Thyroid gland (tissue), 4 donors: ENCODE measurements around the gene TRUB2.

ENCODE experiments used
- POLR2A ChIP-seq, 2 donors: fragments of 450-650 bp; IDR thresholded peaks; one replicate each; pipeline ENCODE4 v1.6.1; 2017; ENCODE audit warnings: antibody characterized with exemption in 2 of 2, mild to moderate bottlenecking in 2 of 2, moderate library complexity in 1 of 2
- TF ChIP-seq, protein P1 (sequence below), 6 experiments: fragments of 200-600 bp in 3 of 6; fragments of 450-650 bp in 3 of 6; sonication (generic) in 3 of 6; IDR thresholded peaks; one replicate each; pipeline ENCODE4 v1.5.1; 2016 to 2019; ENCODE audit warnings: antibody characterized with exemption in 6 of 6, mild to moderate bottlenecking in 2 of 6, inconsistent platforms in 1 of 6, moderate library complexity in 1 of 6

GRCh38 chr9:128309551-128309950, 12.7 kb downstream of the TRUB2 start:
- TF ChIP-seq, protein P1, sequence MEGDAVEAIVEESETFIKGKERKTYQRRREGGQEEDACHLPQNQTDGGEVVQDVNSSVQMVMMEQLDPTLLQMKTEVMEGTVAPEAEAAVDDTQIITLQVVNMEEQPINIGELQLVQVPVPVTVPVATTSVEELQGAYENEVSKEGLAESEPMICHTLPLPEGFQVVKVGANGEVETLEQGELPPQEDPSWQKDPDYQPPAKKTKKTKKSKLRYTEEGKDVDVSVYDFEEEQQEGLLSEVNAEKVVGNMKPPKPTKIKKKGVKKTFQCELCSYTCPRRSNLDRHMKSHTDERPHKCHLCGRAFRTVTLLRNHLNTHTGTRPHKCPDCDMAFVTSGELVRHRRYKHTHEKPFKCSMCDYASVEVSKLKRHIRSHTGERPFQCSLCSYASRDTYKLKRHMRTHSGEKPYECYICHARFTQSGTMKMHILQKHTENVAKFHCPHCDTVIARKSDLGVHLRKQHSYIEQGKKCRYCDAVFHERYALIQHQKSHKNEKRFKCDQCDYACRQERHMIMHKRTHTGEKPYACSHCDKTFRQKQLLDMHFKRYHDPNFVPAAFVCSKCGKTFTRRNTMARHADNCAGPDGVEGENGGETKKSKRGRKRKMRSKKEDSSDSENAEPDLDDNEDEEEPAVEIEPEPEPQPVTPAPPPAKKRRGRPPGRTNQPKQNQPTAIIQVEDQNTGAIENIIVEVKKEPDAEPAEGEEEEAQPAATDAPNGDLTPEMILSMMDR (IDR thresholded peaks at IDR 0.05) = no peak
- TF ChIP-seq POLR2A (IDR thresholded peaks at IDR 0.05) = no peak
